B cell (primary cell): ENCODE data around the gene PSMB5. TPM values are rescaled to one million over a fixed set of nuclear protein-coding genes. Genes with fewer than 3 reads are reported as not detected.
A peak's percentile ranks its signal among the peaks of the same experiment; 100 is the strongest.

Experiments
- ATAC-seq: fragments of 200-7000 bp; cut with Tn5 transposase; one replicate; pipeline ENCODE4 v1.10.0; 2021; ENCODE audit warnings: low read depth, mild to moderate bottlenecking, moderate number of reproducible peaks, moderate library complexity
- CTCF ChIA-PET: fragments of 350-600 bp; sonication (Branson Sonifier 250); formaldehyde crosslinking; loops from one replicate; lab custom pipeline; 2021; ENCODE audit warnings: antibody characterized with exemption, inconsistent platforms; lab: Charles Lee
- POLR2A ChIA-PET: fragments of 350-600 bp; sonication (Branson Sonifier 250); formaldehyde crosslinking; loops from one replicate; lab custom pipeline; 2021; ENCODE audit warnings: antibody characterized with exemption; lab: Charles Lee
- DNase-seq: peaks from one replicate; pipeline ENCODE4 v3.0.0; 2013
- H2AFZ ChIP-seq: 2 replicates; pipeline ENCODE4 v1.6.1; 2012; ENCODE audit warnings: mild to moderate bottlenecking, low read depth, low read length; ENCODE audit not compliant: insufficient read depth, poor library complexity, severe bottlenecking
- H3K27ac ChIP-seq, 2 donors: 1 replicate in 1 of 2; 2 replicates in 1 of 2; pipeline ENCODE4 v1.5.1; 2012 to 2013; ENCODE audit warnings: low read length in 2 of 2, mild to moderate bottlenecking in 2 of 2, moderate library complexity in 1 of 2
- H3K27me3 ChIP-seq, 4 experiments: fragments of 200-600 bp in 1 of 4; sonication (generic) in 1 of 4; replicated peaks in 1 of 4; 1 replicate in 2 of 4; 2 replicates in 2 of 4; pipeline versions ENCODE4 v1.6.1 to v1.7.0; 2013 to 2016; ENCODE audit warnings: low read length in 3 of 4, mild to moderate bottlenecking in 2 of 4, mixed read lengths in 1 of 4, moderate library complexity in 1 of 4; ENCODE audit not compliant: insufficient read depth in 4 of 4, control insufficient read depth in 3 of 4; ENCODE audit errors: control extremely low read depth in 1 of 4
- H3K36me3 ChIP-seq, 2 experiments: replicated peaks in 1 of 2; 1 replicate in 1 of 2; 2 replicates in 1 of 2; pipeline versions ENCODE4 v1.6.1 to v1.7.1; 2013; ENCODE audit warnings: low read length in 1 of 2; ENCODE audit not compliant: insufficient read depth in 2 of 2, control insufficient read depth in 1 of 2; ENCODE audit errors: control extremely low read depth in 1 of 2, extremely low read depth in 1 of 2
- H3K4me1 ChIP-seq, 2 donors: fragments of 200-600 bp in 1 of 2; sonication (generic) in 1 of 2; 1 replicate in 1 of 2; 2 replicates in 1 of 2; pipeline versions ENCODE4 v1.5.1 to v1.6.1; 2013 to 2017; ENCODE audit warnings: low read length in 2 of 2; ENCODE audit not compliant: control insufficient read depth in 2 of 2, insufficient read depth in 2 of 2
- H3K4me2 ChIP-seq: replicated peaks from 2 replicates; pipeline ENCODE3; 2012; ENCODE audit warnings: mild to moderate bottlenecking, low read depth, low read length; ENCODE audit not compliant: poor library complexity, severe bottlenecking
- H3K4me3 ChIP-seq, 5 experiments: fragments of 200-600 bp in 1 of 5; sonication (generic) in 1 of 5; 1 replicate in 3 of 5; 2 replicates in 2 of 5; pipeline versions ENCODE4 v1.5.1 to v1.7.0; 2011 to 2016; ENCODE audit warnings: low read length in 4 of 5, mild to moderate bottlenecking in 4 of 5, low read depth in 2 of 5, control low read depth in 1 of 5, moderate library complexity in 1 of 5; ENCODE audit not compliant: insufficient read depth in 1 of 5; ENCODE audit errors: control extremely low read depth in 1 of 5, extremely low read depth in 1 of 5
- H3K79me2 ChIP-seq: fragments of 200-600 bp; sonication (generic); one replicate; pipeline ENCODE4 v1.6.0; 2016; ENCODE audit warnings: low read length; ENCODE audit not compliant: control insufficient read depth, insufficient read depth
- H3K9ac ChIP-seq: fragments of 200-600 bp; sonication (generic); 2 replicates; pipeline ENCODE4 v1.6.1; 2017; ENCODE audit warnings: mild to moderate bottlenecking, low read length, moderate library complexity
- H3K9me3 ChIP-seq, 3 donors: one replicate each; pipeline versions ENCODE4 v1.6.1 to v1.7.1; 2013; ENCODE audit warnings: low read length in 2 of 3; ENCODE audit not compliant: control insufficient read depth in 2 of 3, insufficient read depth in 1 of 3; ENCODE audit errors: control extremely low read depth in 1 of 3
- H4K20me1 ChIP-seq: 2 replicates; pipeline ENCODE4 v1.6.0; 2012; ENCODE audit warnings: mild to moderate bottlenecking, low read length; ENCODE audit not compliant: insufficient read depth, control insufficient read depth, poor library complexity, severe bottlenecking
- H3K27ac Mint-ChIP-seq: one replicate; pipeline ENCODE4 v1.8.0; 2021; ENCODE audit warnings: mixed read lengths
- H3K27me3 Mint-ChIP-seq: one replicate; pipeline ENCODE4 v1.8.0; 2021; ENCODE audit warnings: mixed read lengths
- H3K4me1 Mint-ChIP-seq: one replicate; pipeline ENCODE4 v1.8.0; 2021; ENCODE audit warnings: mixed read lengths
- H3K4me3 Mint-ChIP-seq: one replicate; pipeline ENCODE4 v1.8.0; 2021; ENCODE audit warnings: mixed read lengths
- H3K9me3 Mint-ChIP-seq: one replicate; pipeline ENCODE4 v1.8.0; 2022; ENCODE audit warnings: mixed read lengths; ENCODE audit not compliant: insufficient read depth
- EZH2 ChIP-seq: IDR thresholded peaks from 2 replicates; pipeline ENCODE4 v1.6.1; 2012; ENCODE audit warnings: borderline replicate concordance, low read depth, mild to moderate bottlenecking, moderate library complexity, low read length; ENCODE audit not compliant: insufficient read depth, poor library complexity, severe bottlenecking
- WGBS: methylation state at CpG from one replicate; pipeline ENCODE4 v1.1.5; 2013; ENCODE audit warnings: missing lambda C conversion rate; ENCODE audit not compliant: insufficient coverage; 5-methylcytosine and 5-hydroxymethylcytosine counted together
- intact Hi-C: fragments of 100-400 bp; cut with micrococcal nuclease; formaldehyde crosslinking; loops from one replicate; pipeline ENCODE4 v1.10.0; 2022
- polyA plus RNA-seq: library from polyadenylated mRNA; depleted of rRNA; stranded (reverse); fragments of >200 nt; gene quantifications from 2 replicates; pipeline ENCODE4 v1.2.3, GENCODE V29; 2012
- total RNA-seq, 2 donors: library from RNA; stranded (reverse); fragments of 120-200 nt in 1 of 2; gene quantifications; 1 replicate in 1 of 2; 2 replicates in 1 of 2; pipeline versions ENCODE4 v1.2.3 to v1.2.4, GENCODE V29; 2013 to 2022
- TF ChIP-seq, protein P1 (sequence below): fragments of 200-600 bp; IDR thresholded peaks from one replicate; pipeline ENCODE4 v1.8.0; 2022; ENCODE audit warnings: antibody characterized with exemption, mild to moderate bottlenecking

PSMB5 gene
- total and polyA plus RNA-seq, 2 donors (not counting 1 experiment from before 2014, with no cell fraction given), result 16.5 to 29.0 TPM

DNA sequence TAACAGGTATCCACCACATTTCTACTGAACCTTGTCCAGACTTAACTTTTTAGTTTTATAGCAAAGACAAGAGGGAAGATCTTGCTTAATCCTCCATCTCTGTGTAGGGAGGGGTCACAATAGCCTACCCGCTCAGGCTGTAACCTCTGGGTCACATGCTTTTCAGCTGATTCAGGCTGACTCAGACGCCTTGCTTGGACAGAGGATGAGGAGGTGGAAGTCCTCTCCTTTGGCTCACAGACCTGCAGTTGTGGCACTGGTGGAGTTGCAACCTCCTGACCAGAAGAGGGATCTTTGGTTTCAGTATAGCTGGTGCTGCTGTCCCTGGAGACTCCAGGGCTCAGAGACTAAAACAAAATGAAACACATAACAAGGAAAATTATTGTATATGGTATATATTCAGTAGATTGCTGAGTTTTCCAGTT, 44.0 kb upstream of the PSMB5 start:
- 67% methylated on average over 2 of the region's 2 CpGs for WGBS
- CTCF ChIA-PET, result interaction anchor here (0.7 to 3.4 kb wide), 9 partner anchors 7 to 301 kb away, joined by 3 to 33 read pairs (median 6); partner anchors contain the start of genes ACIN1, C14orf119 and SLC7A8
- no peak overlapping the region for H3K9ac ChIP-seq
- no peak overlapping the region for H2AFZ ChIP-seq
- H3K4me1 ChIP-seq, result no peaks in the 10 kb centered on the region
- no peak for ATAC-seq
- H3K4me3 ChIP-seq, result no peak overlapping the region
- no peak overlapping the region for H3K4me2 ChIP-seq
- intact Hi-C loops, result no loop called here
- Mint-ChIP-seq H3K27me3 (no peaks in the 10 kb centered on the region), H3K4me3 (no peak overlapping the region), H3K27ac (no peak overlapping the region), H3K4me1 (peaks cover 2% of the 10 kb centered on the region), H3K9me3 (no peaks in the 10 kb centered on the region)
- DNase-seq, result no peak
- TF ChIP-seq, protein P1, sequence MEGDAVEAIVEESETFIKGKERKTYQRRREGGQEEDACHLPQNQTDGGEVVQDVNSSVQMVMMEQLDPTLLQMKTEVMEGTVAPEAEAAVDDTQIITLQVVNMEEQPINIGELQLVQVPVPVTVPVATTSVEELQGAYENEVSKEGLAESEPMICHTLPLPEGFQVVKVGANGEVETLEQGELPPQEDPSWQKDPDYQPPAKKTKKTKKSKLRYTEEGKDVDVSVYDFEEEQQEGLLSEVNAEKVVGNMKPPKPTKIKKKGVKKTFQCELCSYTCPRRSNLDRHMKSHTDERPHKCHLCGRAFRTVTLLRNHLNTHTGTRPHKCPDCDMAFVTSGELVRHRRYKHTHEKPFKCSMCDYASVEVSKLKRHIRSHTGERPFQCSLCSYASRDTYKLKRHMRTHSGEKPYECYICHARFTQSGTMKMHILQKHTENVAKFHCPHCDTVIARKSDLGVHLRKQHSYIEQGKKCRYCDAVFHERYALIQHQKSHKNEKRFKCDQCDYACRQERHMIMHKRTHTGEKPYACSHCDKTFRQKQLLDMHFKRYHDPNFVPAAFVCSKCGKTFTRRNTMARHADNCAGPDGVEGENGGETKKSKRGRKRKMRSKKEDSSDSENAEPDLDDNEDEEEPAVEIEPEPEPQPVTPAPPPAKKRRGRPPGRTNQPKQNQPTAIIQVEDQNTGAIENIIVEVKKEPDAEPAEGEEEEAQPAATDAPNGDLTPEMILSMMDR, result no peak
- no peak for TF ChIP-seq EZH2
- H3K36me3 ChIP-seq, result peaks cover 23 to 87% of the 10 kb centered on the region in 2 experiments
- no peaks in the 10 kb centered on the region for H3K27me3 ChIP-seq
- H4K20me1 ChIP-seq, result peaks cover 43% of the 10 kb centered on the region
- H3K79me2 ChIP-seq, result peaks cover 22% of the 10 kb centered on the region
- H3K27ac ChIP-seq, result no peak overlapping the region
- H3K9me3 ChIP-seq, result no peaks in the 10 kb centered on the region
- POLR2A ChIA-PET, result no interaction called here

DNA sequence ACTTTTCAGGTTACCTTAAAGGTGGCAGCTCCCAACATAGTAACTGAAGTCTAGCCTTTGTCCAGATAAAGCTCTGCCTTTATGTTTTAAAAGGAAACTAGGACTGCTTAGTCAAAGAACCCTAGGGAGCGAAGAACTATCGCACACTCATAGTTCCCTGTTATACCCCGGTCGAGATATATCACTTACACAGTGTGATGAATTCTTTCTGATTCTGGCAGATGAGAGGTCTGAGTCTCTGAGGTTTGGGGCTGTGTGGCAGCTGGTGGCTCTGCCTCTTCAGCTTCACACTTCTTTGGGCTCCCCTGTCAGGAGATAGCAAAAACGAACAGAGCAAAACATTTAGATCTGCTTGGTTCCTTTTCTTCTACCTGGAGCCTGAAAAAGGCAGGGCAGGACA, 43.3 kb upstream of the PSMB5 start:
- Histone ChIP-seq H3K27ac (no peak overlapping the region), H3K27me3 (no peaks in the 10 kb centered on the region), H3K36me3 (peaks cover 23 to 84% of the 10 kb centered on the region in 2 experiments), H4K20me1 (peaks cover 36% of the 10 kb centered on the region), H3K4me3 (no peak overlapping the region), H3K9ac (no peak overlapping the region), H3K9me3 (no peaks in the 10 kb centered on the region), H2AFZ (no peak overlapping the region), H3K4me1 (no peaks in the 10 kb centered on the region), H3K79me2 (peaks cover 19% of the 10 kb centered on the region), H3K4me2 (no peak overlapping the region)
- no peak for TF ChIP-seq EZH2
- TF ChIP-seq, protein P1, result no peak
- no peak for ATAC-seq
- WGBS, result 93% methylated on average over 4 of the region's 5 CpGs
- H3K9me3 Mint-ChIP-seq, result no peaks in the 10 kb centered on the region
- ChIA-PET CTCF (interaction anchor here (1.0 to 3.4 kb wide), 24 partner anchors 8 to 694 kb away, joined by 3 to 33 read pairs (median 6); partner anchors contain the start of genes ACIN1, C14orf119 and SLC7A8), POLR2A (no interaction called here)
- no peaks in the 10 kb centered on the region for H3K27me3 Mint-ChIP-seq
- no peak overlapping the region for H3K4me3 Mint-ChIP-seq
- H3K4me1 Mint-ChIP-seq, result peaks cover 2% of the 10 kb centered on the region
- DNase-seq, result no peak
- peak overlapping the region; percentile 16 for H3K27ac Mint-ChIP-seq
- intact Hi-C loops, result loop anchor here (2.0 kb wide), 1 partner anchor 17 kb away; the partner anchor contains the start of genes ACIN1 and C14orf119
